CD8-positive, alpha-beta memory T cell (primary cell): ENCODE results near the gene AARS2. TPM values are rescaled to one million over a fixed set of nuclear protein-coding genes. Genes with fewer than 3 reads are reported as not detected.

Source experiments
- CTCF ChIA-PET: fragments of 350-600 bp; sonication (Branson Sonifier 250); formaldehyde crosslinking; loops from one replicate; lab custom pipeline; 2021; ENCODE audit warnings: antibody characterized with exemption; lab: Charles Lee
- POLR2A ChIA-PET: fragments of 350-600 bp; sonication (Branson Sonifier 250); formaldehyde crosslinking; loops from one replicate; lab custom pipeline; 2021; ENCODE audit warnings: antibody characterized with exemption; lab: Charles Lee
- DNase-seq, 5 donors: peaks; one replicate each; pipeline versions ENCODE4 v3.0.0 to v3.0.0-alpha.2; 2020 to 2022; ENCODE audit warnings: mixed read lengths in 1 of 5
- H3K27ac ChIP-seq: one replicate; pipeline ENCODE4 v1.7.0; 2013; ENCODE audit warnings: low read depth, mild to moderate bottlenecking, low read length, moderate library complexity
- H3K27me3 ChIP-seq: 2 replicates; pipeline ENCODE4 v1.7.0; 2013; ENCODE audit warnings: low read length, mild to moderate bottlenecking; ENCODE audit not compliant: insufficient read depth, poor library complexity, severe bottlenecking
- H3K36me3 ChIP-seq: 2 replicates; pipeline ENCODE4 v1.7.0; 2013; ENCODE audit warnings: mild to moderate bottlenecking, low read length, moderate library complexity; ENCODE audit not compliant: insufficient read depth
- H3K4me1 ChIP-seq: 2 replicates; pipeline ENCODE4 v1.7.0; 2013; ENCODE audit warnings: mild to moderate bottlenecking, low read length, moderate library complexity; ENCODE audit not compliant: insufficient read depth
- H3K4me3 ChIP-seq: 2 replicates; pipeline ENCODE4 v1.7.0; 2013; ENCODE audit warnings: mild to moderate bottlenecking, low read length
- H3K9me3 ChIP-seq: 2 replicates; pipeline ENCODE4 v1.7.0; 2013; ENCODE audit warnings: mild to moderate bottlenecking, low read length
- H3K27ac Mint-ChIP-seq, 8 donors: one replicate each; pipeline ENCODE4 v1.8.0; 2020 to 2021; ENCODE audit warnings: mixed read lengths in 8 of 8, mild to moderate bottlenecking in 6 of 8, inconsistent platforms in 3 of 8, moderate library complexity in 3 of 8
- H3K27me3 Mint-ChIP-seq, 2 donors: one replicate each; pipeline ENCODE4 v1.8.0; 2020 to 2021; ENCODE audit warnings: mixed read lengths in 2 of 2, mild to moderate bottlenecking in 1 of 2, moderate library complexity in 1 of 2
- H3K36me3 Mint-ChIP-seq, 3 donors: one replicate each; pipeline ENCODE4 v1.8.0; 2020 to 2021; ENCODE audit warnings: mixed read lengths in 3 of 3, inconsistent platforms in 1 of 3, mild to moderate bottlenecking in 1 of 3
- H3K4me1 Mint-ChIP-seq, 3 donors: one replicate each; pipeline ENCODE4 v1.8.0; 2020 to 2021; ENCODE audit warnings: mixed read lengths in 3 of 3, inconsistent platforms in 1 of 3, mild to moderate bottlenecking in 1 of 3
- H3K4me3 Mint-ChIP-seq, 7 donors: one replicate each; pipeline ENCODE4 v1.8.0; 2020 to 2021; ENCODE audit warnings: mixed read lengths in 7 of 7, mild to moderate bottlenecking in 6 of 7, moderate library complexity in 4 of 7, inconsistent platforms in 2 of 7
- H3K9me3 Mint-ChIP-seq, 5 donors: one replicate each; pipeline ENCODE4 v1.8.0; 2020 to 2022; ENCODE audit warnings: mixed read lengths in 5 of 5, mild to moderate bottlenecking in 3 of 5, moderate library complexity in 2 of 5, inconsistent platforms in 1 of 5
- polyA plus RNA-seq: library from polyadenylated mRNA; unstranded; fragments of 300-500 nt; fragmentation: Illumina TruSeq; gene quantifications from one replicate; pipeline ENCODE4 v1.2.3, GENCODE V29; 2021
- total RNA-seq, 2 experiments: library from RNA; stranded (reverse); gene quantifications; one replicate each; pipeline ENCODE4 v1.2.3, GENCODE V29; 2021

The AARS2 gene
- total and polyA plus RNA-seq, 3 experiments from 2014 or later, result 10.4 to 27.7 (median 25.8) TPM

DNA sequence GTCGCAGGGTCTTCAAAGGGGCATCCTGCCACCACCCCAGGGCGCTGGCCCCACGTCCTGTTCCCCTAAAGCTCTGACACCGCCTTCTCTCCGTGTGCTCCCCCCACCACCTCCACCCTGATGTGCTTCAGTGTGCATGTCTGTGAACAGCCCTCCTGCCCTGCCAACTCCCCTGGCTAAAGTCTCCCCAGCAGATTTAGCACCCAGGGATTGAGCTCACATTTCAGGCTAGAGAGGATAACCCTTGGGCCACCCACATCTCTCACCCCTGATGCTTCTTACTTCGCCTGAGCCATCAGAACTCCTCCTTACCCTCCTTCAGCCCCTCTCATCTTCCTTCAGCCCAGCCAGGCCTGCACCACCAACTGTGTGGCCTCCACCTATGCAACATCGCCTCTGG, 35.4 kb downstream of the AARS2 start:
- Mint-ChIP-seq H3K9me3 (no peaks in the 10 kb centered on the region), H3K4me3 (peak overlapping the region in 1 of 7 donors; percentile 19), H3K27me3 (peaks cover 40 to 65% of the 10 kb centered on the region in 2 donors), H3K36me3 (peaks cover 0 to 5% (median 0%) of the 10 kb centered on the region in 3 donors), H3K4me1 (peaks cover 0 to 6% (median 3%) of the 10 kb centered on the region in 3 donors), H3K27ac (no peak overlapping the region)
- Histone ChIP-seq H3K27me3 (peaks cover 26% of the 10 kb centered on the region), H3K4me1 (no peaks in the 10 kb centered on the region), H3K4me3 (no peak overlapping the region), H3K9me3 (no peaks in the 10 kb centered on the region), H3K27ac (no peak overlapping the region), H3K36me3 (no peaks in the 10 kb centered on the region)
- no peak for DNase-seq
- ChIA-PET CTCF (interaction anchor here (0.9 to 1.5 kb wide), 2 partner anchors 9 to 60 kb away, joined by 3 to 6 read pairs; no protein-coding TSS in a partner anchor), POLR2A (interaction anchor here (1.1 kb wide), 1 partner anchor 21 kb away, joined by 4 read pairs; no protein-coding TSS in a partner anchor)

DNA sequence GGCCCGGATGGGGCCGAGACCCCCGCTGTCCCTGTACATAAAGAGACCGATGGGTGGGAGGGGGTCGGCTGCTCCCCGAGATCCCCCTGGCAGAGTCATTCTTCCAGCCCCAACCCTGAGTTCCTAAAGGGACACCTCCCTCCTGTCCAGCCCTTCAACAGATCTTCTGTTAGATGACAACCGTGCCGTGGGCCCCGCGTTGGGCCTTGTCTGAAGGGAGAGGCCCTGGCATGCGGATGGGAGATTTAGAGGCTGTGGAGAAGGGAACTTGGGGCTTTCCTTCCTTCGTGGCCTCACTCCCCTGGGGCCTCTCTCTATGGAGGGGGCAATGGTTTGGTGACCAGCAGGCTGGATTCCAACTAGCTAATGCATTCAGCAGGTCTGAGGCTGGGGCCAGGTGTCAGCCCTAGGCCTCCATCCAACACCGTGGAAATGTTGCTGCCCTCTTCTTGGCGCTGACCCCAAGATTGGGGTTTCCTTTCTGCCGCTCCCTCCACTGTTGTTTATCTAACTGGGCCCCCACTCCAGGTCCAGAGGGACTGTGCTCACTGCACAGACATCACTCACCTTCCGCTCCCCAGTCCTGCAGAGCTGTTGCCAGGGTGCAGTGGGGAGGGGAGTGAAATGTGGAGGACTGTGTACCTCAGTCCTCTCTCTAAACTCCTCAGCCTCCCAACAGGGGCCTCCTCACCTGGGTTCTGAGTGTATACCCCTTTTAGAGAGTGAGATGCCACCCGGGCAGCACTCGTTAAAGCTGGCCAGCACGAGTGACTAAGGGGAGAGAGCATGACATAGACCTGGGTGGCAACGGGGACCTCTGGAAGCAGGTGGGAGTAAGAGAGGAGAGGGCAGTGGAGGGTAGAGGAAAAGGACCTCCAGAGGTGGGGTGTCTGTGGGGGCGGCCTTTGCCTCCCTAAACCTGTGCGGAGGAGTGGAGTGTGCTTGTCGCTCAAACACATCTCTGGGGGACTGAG, 36.2 kb downstream of the AARS2 start:
- POLR2A ChIA-PET, result no interaction called here

DNA sequence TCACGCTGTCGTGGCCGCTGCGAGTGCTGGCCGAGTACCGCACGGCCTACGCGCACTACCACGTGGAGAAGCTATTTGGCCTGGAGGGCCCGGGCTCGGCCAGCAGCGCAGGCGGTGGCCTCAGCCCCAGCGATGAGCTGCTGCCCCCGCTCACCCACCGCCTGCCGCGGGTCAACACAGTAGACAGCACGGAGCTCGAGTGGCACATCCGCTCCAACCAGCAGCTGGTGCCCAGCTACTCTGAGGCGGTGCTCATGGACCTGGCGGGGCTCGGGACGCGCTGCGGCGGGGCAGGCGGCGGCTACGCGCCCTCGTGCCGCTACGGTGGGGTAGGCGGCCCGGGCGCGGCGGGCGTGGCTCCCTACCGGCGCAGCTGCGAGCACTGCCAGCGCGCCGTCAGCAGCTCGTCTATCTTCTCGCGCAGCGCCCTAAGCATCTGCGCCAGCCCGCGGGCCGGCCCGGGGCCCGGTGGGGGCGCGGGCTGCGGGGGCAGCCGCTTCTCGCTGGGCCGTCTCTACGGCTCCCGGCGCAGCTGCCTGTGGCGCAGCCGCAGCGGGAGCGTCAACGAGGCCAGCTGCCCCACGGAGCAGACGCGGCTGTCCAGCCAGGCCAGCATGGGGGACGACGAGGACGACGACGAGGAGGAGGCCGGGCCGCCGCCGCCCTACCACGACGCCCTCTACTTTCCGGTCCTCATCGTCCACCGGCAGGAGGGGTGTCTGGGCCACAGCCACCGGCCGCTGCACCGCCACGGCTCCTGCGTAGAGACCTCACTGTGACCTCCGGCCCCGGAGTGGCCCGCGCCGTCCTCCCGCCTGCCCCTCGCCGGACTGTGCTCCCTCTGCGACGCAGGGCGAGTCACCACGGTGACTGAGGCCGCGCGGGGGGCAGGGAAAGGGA, 37.1 kb downstream of the AARS2 start:
- no peak overlapping the region for H3K27ac ChIP-seq
- H3K36me3 Mint-ChIP-seq, result peaks cover 0 to 8% (median 0%) of the 10 kb centered on the region in 3 donors
- H3K4me1 Mint-ChIP-seq, result peaks cover 0 to 11% (median 8%) of the 10 kb centered on the region in 3 donors
- no peaks in the 10 kb centered on the region for H3K9me3 ChIP-seq
- ChIA-PET POLR2A (no interaction called here), CTCF (no interaction called here)
- peaks cover 44% of the 10 kb centered on the region for H3K27me3 ChIP-seq
- peak in 1 of 5 donors; percentile 30 for DNase-seq
- no peaks in the 10 kb centered on the region for H3K36me3 ChIP-seq
- no peaks in the 10 kb centered on the region for H3K9me3 Mint-ChIP-seq
- peaks cover 52 to 79% of the 10 kb centered on the region in 2 donors for H3K27me3 Mint-ChIP-seq
- H3K4me3 Mint-ChIP-seq, result peak overlapping the region in 1 of 7 donors; percentile 32
- H3K4me3 ChIP-seq, result no peak overlapping the region
- no peak overlapping the region for H3K27ac Mint-ChIP-seq
- no peaks in the 10 kb centered on the region for H3K4me1 ChIP-seq

More for the DNA sequence above, 36.2 kb downstream of the AARS2 start:
- Histone ChIP-seq H3K4me1 (no peaks in the 10 kb centered on the region), H3K27ac (no peak overlapping the region), H3K36me3 (no peaks in the 10 kb centered on the region), H3K9me3 (no peaks in the 10 kb centered on the region), H3K4me3 (no peak overlapping the region), H3K27me3 (peaks cover 34% of the 10 kb centered on the region)
- peaks cover 0 to 6% (median 3%) of the 10 kb centered on the region in 3 donors for H3K4me1 Mint-ChIP-seq
- H3K36me3 Mint-ChIP-seq, result peaks cover 0 to 8% (median 0%) of the 10 kb centered on the region in 3 donors
- CTCF ChIA-PET, result interaction anchor here (0.9 to 1.5 kb wide), 3 partner anchors 9 to 104 kb away, joined by 3 to 6 read pairs (median 3); no protein-coding TSS in a partner anchor
- H3K27ac Mint-ChIP-seq, result no peak overlapping the region
- no peak for DNase-seq
- H3K27me3 Mint-ChIP-seq, result peaks cover 43 to 70% of the 10 kb centered on the region in 2 donors
- H3K4me3 Mint-ChIP-seq, result peak overlapping the region in 4 of 7 donors; percentile 47 to 63 (median 50)
- H3K9me3 Mint-ChIP-seq, result no peaks in the 10 kb centered on the region

DNA sequence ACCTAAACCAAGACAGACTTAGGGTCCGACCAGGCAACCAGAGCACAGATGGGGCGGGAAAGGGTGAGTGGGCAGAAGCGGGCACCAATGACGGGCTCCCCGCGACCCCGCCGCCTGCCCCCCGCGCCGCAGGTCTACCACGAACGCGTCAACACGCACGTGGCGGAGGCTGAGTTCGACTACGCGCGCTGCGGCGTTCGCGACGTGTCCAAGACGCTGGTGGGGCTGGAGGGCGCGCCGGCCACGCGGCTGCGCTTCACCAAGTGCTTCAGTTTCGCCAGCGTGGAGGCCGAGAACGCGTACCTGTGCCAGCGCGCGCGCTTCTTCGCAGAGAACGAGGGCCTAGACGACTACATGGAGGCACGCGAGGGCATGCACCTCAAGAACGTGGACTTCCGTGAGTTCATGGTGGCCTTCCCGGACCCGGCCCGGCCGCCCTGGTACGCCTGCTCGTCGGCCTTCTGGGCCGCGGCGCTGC, 37.8 kb downstream of the AARS2 start:
- H3K36me3 Mint-ChIP-seq, result peaks cover 0 to 8% (median 0%) of the 10 kb centered on the region in 3 donors
- no peaks in the 10 kb centered on the region for H3K9me3 Mint-ChIP-seq
- no peaks in the 10 kb centered on the region for H3K4me1 ChIP-seq
- no peak overlapping the region for H3K27ac Mint-ChIP-seq
- H3K4me1 Mint-ChIP-seq, result peaks cover 0 to 12% (median 9%) of the 10 kb centered on the region in 3 donors
- H3K4me3 Mint-ChIP-seq, result peak overlapping the region in 1 of 7 donors; percentile 32
- no peaks in the 10 kb centered on the region for H3K36me3 ChIP-seq
- CTCF ChIA-PET, result no interaction called here
- H3K4me3 ChIP-seq, result no peak overlapping the region
- H3K9me3 ChIP-seq, result no peaks in the 10 kb centered on the region
- POLR2A ChIA-PET, result no interaction called here
- no peak for DNase-seq
- peaks cover 53 to 74% of the 10 kb centered on the region in 2 donors for H3K27me3 Mint-ChIP-seq
- H3K27me3 ChIP-seq, result peaks cover 45% of the 10 kb centered on the region
- H3K27ac ChIP-seq, result no peak overlapping the region

DNA sequence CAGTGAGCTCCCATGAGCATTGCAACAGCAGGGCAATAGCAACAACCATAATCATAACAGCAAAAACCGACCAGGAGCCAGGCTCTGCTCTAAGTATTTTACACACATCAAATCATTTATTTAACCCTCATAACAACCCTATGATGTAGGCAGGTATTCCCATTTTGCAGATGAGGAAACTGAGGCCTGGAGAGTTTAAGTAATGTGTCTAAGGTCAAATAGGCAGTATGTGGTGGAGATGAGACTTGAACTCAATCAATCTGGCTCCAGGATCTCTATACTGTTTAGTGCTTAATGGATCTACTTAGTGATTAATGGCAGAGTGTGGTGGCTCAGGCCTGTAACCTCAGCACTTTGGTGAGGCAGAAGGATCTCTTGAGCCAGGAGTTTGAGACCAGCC, 39.5 kb downstream of the AARS2 start:
- Mint-ChIP-seq H3K27me3 (peaks cover 60 to 72% of the 10 kb centered on the region in 2 donors), H3K9me3 (no peaks in the 10 kb centered on the region), H3K36me3 (peaks cover 0 to 8% (median 0%) of the 10 kb centered on the region in 3 donors), H3K4me1 (peaks cover 0 to 18% (median 12%) of the 10 kb centered on the region in 3 donors), H3K4me3 (peak overlapping the region in 1 of 7 donors; percentile 9), H3K27ac (no peak overlapping the region)
- H3K27ac ChIP-seq, result no peak overlapping the region
- POLR2A ChIA-PET, result no interaction called here
- DNase-seq, result no peak
- H3K27me3 ChIP-seq, result peaks cover 60% of the 10 kb centered on the region
- H3K36me3 ChIP-seq, result no peaks in the 10 kb centered on the region
- H3K4me1 ChIP-seq, result no peaks in the 10 kb centered on the region
- no peak overlapping the region for H3K4me3 ChIP-seq
- CTCF ChIA-PET, result no interaction called here
- H3K9me3 ChIP-seq, result no peaks in the 10 kb centered on the region

DNA sequence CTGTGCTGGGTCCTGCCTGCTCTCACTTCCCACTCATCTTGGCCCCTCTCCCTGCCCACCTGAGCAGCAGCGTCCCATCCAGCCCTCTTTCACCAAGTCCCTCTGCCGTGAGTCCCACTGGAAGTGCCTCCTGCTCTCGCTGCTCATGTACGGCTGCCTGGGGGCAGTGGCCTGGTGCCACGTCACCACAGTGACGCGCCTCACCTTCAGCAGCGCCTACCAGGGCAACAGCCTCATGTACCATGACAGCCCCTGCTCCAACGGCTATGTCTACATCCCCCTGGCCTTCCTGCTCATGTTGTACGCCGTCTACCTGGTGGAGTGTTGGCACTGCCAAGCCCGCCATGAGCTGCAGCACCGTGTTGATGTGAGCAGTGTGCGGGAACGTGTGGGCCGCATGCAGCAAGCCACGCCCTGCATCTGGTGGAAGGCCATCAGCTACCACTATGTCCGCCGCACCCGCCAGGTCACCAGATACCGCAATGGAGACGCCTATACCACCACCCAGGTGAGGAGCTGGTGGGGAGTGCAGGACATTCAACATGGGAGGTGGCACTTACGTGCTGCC, 40.1 kb downstream of the AARS2 start:
- Mint-ChIP-seq H3K27ac (peak overlapping the region in 1 of 8 donors; percentile 24), H3K9me3 (no peaks in the 10 kb centered on the region), H3K4me3 (peak overlapping the region in 1 of 7 donors; percentile 74), H3K36me3 (peaks cover 0 to 8% (median 0%) of the 10 kb centered on the region in 3 donors), H3K4me1 (peaks cover 0 to 18% (median 12%) of the 10 kb centered on the region in 3 donors), H3K27me3 (peaks cover 60 to 69% of the 10 kb centered on the region in 2 donors)
- H3K27me3 ChIP-seq, result peaks cover 63% of the 10 kb centered on the region
- H3K4me1 ChIP-seq, result no peaks in the 10 kb centered on the region
- H3K27ac ChIP-seq, result no peak overlapping the region
- no peak for DNase-seq
- no peaks in the 10 kb centered on the region for H3K9me3 ChIP-seq
- no peaks in the 10 kb centered on the region for H3K36me3 ChIP-seq
- ChIA-PET CTCF (no interaction called here), POLR2A (no interaction called here)
- no peak overlapping the region for H3K4me3 ChIP-seq

DNA sequence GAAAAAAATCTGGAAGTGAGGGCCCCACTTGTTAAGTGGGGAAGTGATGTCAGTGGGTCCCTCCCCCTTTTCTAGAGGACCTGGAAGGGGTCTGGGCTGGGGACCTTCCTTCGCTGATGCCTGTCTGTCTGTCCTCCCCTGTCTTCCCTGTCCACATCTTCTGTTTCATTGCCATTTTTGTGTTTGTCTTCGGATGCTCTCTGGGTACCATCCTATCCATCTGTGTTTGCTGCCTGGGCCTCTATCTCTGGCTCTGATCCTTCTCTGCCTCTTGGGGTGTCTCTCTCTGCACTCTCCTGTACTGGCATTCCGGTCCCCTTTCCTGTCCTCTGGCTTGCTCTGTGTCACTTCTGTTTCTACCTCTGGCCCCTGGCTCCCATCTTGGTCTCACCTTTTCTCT, 40.6 kb downstream of the AARS2 start:
- ChIA-PET POLR2A (no interaction called here), CTCF (no interaction called here)
- peaks cover 4 to 18% (median 16%) of the 10 kb centered on the region in 3 donors for H3K4me1 Mint-ChIP-seq
- peaks cover 58 to 64% of the 10 kb centered on the region in 2 donors for H3K27me3 Mint-ChIP-seq
- no peaks in the 10 kb centered on the region for H3K9me3 Mint-ChIP-seq
- Histone ChIP-seq H3K4me1 (no peaks in the 10 kb centered on the region), H3K27me3 (peaks cover 61% of the 10 kb centered on the region), H3K9me3 (no peaks in the 10 kb centered on the region), H3K36me3 (no peaks in the 10 kb centered on the region), H3K4me3 (no peak overlapping the region), H3K27ac (no peak overlapping the region)
- peak overlapping the region in 1 of 8 donors; percentile 24 for H3K27ac Mint-ChIP-seq
- peak overlapping the region in 3 of 7 donors; percentile 44 to 74 (median 52) for H3K4me3 Mint-ChIP-seq
- DNase-seq, result no peak
- H3K36me3 Mint-ChIP-seq, result peaks cover 0 to 8% (median 0%) of the 10 kb centered on the region in 3 donors
